Cardiac muscle cell (in vitro differentiated cells and primary cell): ENCODE measurements around the gene GABRG3. TPM values are rescaled to one million over a fixed set of nuclear protein-coding genes. Genes with fewer than 3 reads are reported as not detected.

Source experiments
- DNase-seq, 2 donors: peaks; one replicate each; pipeline versions ENCODE4 v3.0.0 to v3.0.0-alpha.2; 2010 to 2017; ENCODE audit warnings: low read depth in 1 of 2, low spot score in 1 of 2
- H3K27ac ChIP-seq: fragments of 200-600 bp; sonication (generic); 2 replicates; pipeline ENCODE4 v1.5.1; 2016
- H3K27me3 ChIP-seq: fragments of 200-600 bp; sonication (generic); 2 replicates; pipeline ENCODE4 v1.6.0; 2016; ENCODE audit warnings: control low read depth
- H3K36me3 ChIP-seq: fragments of 200-600 bp; sonication (generic); 2 replicates; pipeline ENCODE4 v1.5.1; 2016; ENCODE audit warnings: control low read depth
- H3K4me1 ChIP-seq: fragments of 200-600 bp; sonication (generic); 2 replicates; pipeline ENCODE4 v1.8.1; 2017; ENCODE audit warnings: low read depth, mild to moderate bottlenecking, mixed run types
- H3K4me3 ChIP-seq: fragments of 200-600 bp; sonication (generic); 2 replicates; pipeline ENCODE4 v1.5.1; 2016; ENCODE audit warnings: mild to moderate bottlenecking
- H3K9me3 ChIP-seq: fragments of 200-600 bp; sonication (generic); 2 replicates; pipeline ENCODE4 v1.5.1; 2017; ENCODE audit warnings: low read depth, mild to moderate bottlenecking, control low read depth
- polyA plus RNA-seq: library from polyadenylated mRNA; unstranded; fragments of >200 nt; fragmentation: Nextera tagmentation; extraction: Ambion mirVana; gene quantifications from 2 replicates; pipeline ENCODE4 v1.2.1, GENCODE V29; 2016
- total RNA-seq: library from RNA; depleted of rRNA; stranded (reverse); fragments of >200 nt; gene quantifications from 2 replicates; pipeline ENCODE4 v1.2.3, GENCODE V29; 2016
- TF ChIP-seq, protein P1 (sequence below): IDR thresholded peaks from 2 replicates; pipeline ENCODE4 v1.5.1; 2012; ENCODE audit warnings: low read depth, mild to moderate bottlenecking, low read length

Gene GABRG3
- total and polyA plus RNA-seq, 2 experiments from 2014 or later, result not detected

DNA sequence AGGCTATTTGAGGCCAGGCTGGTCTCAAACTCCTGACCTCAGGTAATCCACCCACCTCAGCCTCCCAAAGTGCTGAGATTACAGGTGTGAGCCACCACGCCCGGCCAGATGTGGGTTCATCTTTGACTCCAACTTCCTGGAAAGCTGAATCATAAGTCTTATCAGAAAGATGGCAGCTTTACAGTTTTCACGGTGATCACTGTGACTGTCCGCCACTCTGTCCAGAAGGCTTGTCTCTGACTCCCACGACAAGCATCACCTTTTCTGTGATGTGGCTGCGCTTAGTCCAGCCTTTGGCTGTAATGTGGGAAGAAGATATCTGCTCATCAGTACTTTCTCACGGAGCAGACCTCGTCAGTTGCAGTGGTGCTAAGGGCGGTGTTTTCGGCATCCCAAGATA lies 527.7 kb downstream of the GABRG3 start:
- no peaks in the 10 kb centered on the region for H3K4me1 ChIP-seq
- H3K4me3 ChIP-seq, result no peak overlapping the region
- no peaks in the 10 kb centered on the region for H3K27me3 ChIP-seq
- TF ChIP-seq, protein P1, sequence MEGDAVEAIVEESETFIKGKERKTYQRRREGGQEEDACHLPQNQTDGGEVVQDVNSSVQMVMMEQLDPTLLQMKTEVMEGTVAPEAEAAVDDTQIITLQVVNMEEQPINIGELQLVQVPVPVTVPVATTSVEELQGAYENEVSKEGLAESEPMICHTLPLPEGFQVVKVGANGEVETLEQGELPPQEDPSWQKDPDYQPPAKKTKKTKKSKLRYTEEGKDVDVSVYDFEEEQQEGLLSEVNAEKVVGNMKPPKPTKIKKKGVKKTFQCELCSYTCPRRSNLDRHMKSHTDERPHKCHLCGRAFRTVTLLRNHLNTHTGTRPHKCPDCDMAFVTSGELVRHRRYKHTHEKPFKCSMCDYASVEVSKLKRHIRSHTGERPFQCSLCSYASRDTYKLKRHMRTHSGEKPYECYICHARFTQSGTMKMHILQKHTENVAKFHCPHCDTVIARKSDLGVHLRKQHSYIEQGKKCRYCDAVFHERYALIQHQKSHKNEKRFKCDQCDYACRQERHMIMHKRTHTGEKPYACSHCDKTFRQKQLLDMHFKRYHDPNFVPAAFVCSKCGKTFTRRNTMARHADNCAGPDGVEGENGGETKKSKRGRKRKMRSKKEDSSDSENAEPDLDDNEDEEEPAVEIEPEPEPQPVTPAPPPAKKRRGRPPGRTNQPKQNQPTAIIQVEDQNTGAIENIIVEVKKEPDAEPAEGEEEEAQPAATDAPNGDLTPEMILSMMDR, result no peak
- H3K9me3 ChIP-seq, result no peaks in the 10 kb centered on the region
- no peak for DNase-seq
- H3K36me3 ChIP-seq, result no peaks in the 10 kb centered on the region
- H3K27ac ChIP-seq, result no peak overlapping the region

GRCh38 chr15:27499191-27499590 lies 528.2 kb downstream of the GABRG3 start:
- Histone ChIP-seq H3K9me3 (no peaks in the 10 kb centered on the region), H3K4me1 (no peaks in the 10 kb centered on the region), H3K27me3 (no peaks in the 10 kb centered on the region), H3K36me3 (no peaks in the 10 kb centered on the region), H3K4me3 (no peak overlapping the region), H3K27ac (no peak overlapping the region)
- no peak for DNase-seq
- TF ChIP-seq, protein P1, result no peak

GRCh38 chr15:27499719-27500118 lies 528.7 kb downstream of the GABRG3 start:
- Histone ChIP-seq H3K9me3 (no peaks in the 10 kb centered on the region), H3K4me1 (no peaks in the 10 kb centered on the region), H3K27ac (no peak overlapping the region), H3K36me3 (no peaks in the 10 kb centered on the region), H3K27me3 (no peaks in the 10 kb centered on the region), H3K4me3 (no peak overlapping the region)
- TF ChIP-seq, protein P1, result no peak
- DNase-seq, result no peak

GRCh38 chr15:27500206-27500605 lies 529.2 kb downstream of the GABRG3 start:
- no peaks in the 10 kb centered on the region for H3K9me3 ChIP-seq

GRCh38 chr15:27506752-27507151 lies 535.8 kb downstream of the GABRG3 start:
- Histone ChIP-seq H3K27me3 (no peaks in the 10 kb centered on the region), H3K36me3 (no peaks in the 10 kb centered on the region), H3K4me3 (no peak overlapping the region), H3K4me1 (no peaks in the 10 kb centered on the region), H3K27ac (no peak overlapping the region), H3K9me3 (no peaks in the 10 kb centered on the region)
- DNase-seq, result no peak
- TF ChIP-seq, protein P1, result no peak

More at GRCh38 chr15:27500206-27500605, 529.2 kb downstream of the GABRG3 start:
- Histone ChIP-seq H3K4me1 (no peaks in the 10 kb centered on the region), H3K4me3 (no peak overlapping the region), H3K27ac (no peak overlapping the region), H3K27me3 (no peaks in the 10 kb centered on the region), H3K36me3 (no peaks in the 10 kb centered on the region)
- TF ChIP-seq, protein P1, result no peak
- DNase-seq, result no peak

DNA sequence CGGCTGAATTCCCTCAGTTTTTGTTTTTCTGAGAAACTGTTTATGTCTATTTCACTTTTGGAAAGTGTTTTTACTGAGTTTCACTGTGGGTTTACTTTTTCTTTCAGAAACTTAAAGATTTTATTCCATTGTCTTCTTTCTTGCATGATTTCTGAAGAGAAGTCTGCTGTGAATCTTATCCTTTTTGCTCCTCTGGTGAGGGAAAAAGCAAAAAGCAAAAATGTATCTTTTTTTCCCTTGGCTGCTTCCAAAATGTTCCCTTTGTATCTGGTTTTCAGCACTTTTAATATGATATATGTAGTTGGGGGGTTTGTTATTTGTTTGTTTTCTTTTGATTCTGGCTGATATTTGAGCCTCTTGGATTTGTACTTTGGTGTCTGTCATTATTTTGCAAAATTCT lies 538.0 kb downstream of the GABRG3 start:
- H3K36me3 ChIP-seq, result no peaks in the 10 kb centered on the region
- no peak for DNase-seq
- no peaks in the 10 kb centered on the region for H3K4me1 ChIP-seq
- no peak overlapping the region for H3K4me3 ChIP-seq
- H3K27ac ChIP-seq, result no peak overlapping the region
- TF ChIP-seq, protein P1, result no peak
- no peaks in the 10 kb centered on the region for H3K9me3 ChIP-seq
- no peaks in the 10 kb centered on the region for H3K27me3 ChIP-seq
